Non-pigmented ciliary epithelial cell (primary cell): ENCODE measurements around the gene SLC38A2.
"Not testable (repeated sequence)": the region's sequence is repeated elsewhere in the genome, so short reads cannot be mapped to it uniquely, and the experiment has no call there.

Experiments
- DNase-seq: peaks from one replicate; pipeline ENCODE4 v3.0.0-alpha.2; 2010; ENCODE audit warnings: low read depth

SLC38A2 gene

GRCh38 chr12:46372544-46373300 lies at the start of gene SLC38A2:
Gene SLC38A2 (minus strand): TSS chr12:46372773. CDS start chr12:46371293, 1,480 bp downstream.
- no peak for DNase-seq

- no peak for DNase-seq
These were observed 47.1 kb upstream of the SLC38A2 start for GRCh38 chr12:46419675-46420074.

GRCh38 chr12:46415552-46415951 lies 43.0 kb upstream of the SLC38A2 start:
- no peak for DNase-seq

- DNase-seq: no peak
These were observed 42.2 kb upstream of the SLC38A2 start for GRCh38 chr12:46414591-46415268.

DNA sequence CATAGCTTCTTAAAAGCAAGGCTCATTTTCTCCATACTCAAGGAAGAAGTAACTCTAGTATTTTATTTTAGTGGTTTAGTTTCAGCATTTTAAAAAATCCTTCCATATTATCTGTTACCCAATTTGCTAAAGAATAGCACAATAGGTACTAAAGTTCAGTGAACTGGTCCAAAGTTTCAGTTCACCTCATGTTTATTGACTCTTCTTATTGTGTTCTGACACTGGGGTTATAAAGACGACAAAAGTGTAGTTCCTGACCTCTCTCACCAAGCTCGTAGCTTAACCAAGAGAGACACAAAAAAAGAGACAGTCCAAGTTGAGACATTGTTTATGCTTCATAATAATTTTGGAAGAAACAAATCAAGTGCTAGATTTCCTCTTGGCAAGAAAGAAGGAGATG lies 40.8 kb upstream of the SLC38A2 start:
- no peak for DNase-seq

DNA sequence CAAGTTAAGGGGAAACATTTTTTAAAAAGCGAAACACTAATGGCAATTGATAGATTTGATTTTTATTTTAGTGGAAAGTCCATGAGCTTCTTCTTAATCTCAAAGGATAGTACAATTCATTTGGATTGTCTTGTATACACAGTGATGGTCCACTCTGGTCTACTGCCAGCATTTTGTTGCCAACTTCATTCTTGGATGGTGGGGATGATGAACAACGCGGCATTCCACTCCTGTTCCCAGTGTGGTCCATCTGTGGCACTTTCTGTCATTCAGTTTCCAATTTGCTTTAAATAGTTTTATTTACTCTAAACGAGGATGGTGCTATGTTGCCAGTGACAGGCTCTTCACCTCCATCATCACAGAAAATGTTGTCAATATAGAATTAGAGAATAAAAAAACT lies 40.3 kb upstream of the SLC38A2 start:
- DNase-seq: no peak

- no peak for DNase-seq
These were observed 37.9 kb upstream of the SLC38A2 start for GRCh38 chr12:46410495-46410894.

- DNase-seq: no peak
These were observed 37.4 kb upstream of the SLC38A2 start for GRCh38 chr12:46409974-46410373.

DNA sequence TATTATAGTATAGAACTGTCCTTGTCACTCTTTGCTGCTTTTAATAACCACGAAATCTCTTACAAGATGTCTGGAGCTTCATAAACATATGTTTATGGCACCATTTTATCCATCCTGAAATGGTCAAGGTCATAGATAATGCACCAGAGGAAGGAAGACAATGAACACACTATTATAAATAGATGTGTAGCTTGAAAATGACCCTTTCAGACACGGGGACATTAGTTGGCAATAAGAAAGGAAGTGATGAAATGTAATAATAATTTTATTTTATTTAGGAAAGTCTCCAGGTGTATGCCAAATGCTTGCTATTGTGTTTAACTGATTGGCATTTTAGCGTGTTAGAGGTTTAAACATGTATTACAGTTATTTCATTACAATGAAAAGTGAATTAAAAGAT lies 36.8 kb upstream of the SLC38A2 start:
- no peak for DNase-seq

DNA sequence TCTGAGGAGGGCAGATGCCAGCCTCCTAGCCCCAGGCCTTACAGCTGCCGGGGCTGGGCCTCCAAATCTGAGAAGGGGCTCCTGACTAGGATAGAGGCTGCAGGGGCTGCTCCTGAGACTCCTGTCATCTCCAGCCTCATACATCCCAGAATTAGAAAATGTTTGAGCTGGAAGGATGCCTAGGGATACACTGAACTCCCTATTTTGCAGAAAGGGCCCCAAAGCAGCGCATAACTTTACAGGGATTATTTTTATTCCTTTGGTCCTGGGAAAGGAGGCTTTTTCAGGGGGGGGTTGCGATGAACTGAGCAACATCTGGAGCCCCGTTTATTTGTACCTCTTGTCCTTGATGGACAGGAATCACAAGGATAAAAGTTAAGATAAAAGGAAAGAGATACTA lies 35.9 kb upstream of the SLC38A2 start:
- DNase-seq: no peak

GRCh38 chr12:46407361-46407760 lies 34.8 kb upstream of the SLC38A2 start:
- no peak for DNase-seq

DNA sequence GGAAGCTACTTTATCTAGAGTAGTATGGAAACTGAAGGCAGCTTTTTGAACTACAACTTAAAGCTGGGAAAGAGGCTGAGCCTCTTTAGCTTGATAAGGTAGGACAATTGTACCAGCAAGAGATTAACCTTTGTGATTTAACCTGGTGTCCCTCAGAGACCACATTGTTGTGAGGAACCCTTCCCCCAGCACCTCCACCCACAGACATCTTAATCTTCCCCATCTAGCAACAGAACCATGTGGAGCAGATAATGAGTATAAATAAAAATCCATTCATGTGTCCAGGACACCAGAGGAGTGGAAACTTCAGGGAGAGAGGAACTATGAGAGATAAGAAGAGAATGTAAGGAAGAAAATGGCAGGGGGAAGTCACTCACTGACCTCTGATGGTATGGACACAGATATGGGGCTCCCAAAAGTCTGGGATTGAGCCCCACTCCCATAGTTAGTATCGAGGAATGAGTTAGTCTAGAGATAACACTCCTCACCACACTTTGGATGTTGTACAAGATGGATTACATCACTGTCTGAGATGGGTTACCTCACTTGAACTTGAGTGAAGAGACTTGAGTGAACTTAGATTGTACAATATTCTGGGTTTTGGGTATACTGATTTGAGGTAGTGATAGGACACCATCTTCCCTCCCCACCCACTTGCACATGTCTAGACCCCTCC lies 33.9 kb upstream of the SLC38A2 start:
- no peak for DNase-seq

DNA sequence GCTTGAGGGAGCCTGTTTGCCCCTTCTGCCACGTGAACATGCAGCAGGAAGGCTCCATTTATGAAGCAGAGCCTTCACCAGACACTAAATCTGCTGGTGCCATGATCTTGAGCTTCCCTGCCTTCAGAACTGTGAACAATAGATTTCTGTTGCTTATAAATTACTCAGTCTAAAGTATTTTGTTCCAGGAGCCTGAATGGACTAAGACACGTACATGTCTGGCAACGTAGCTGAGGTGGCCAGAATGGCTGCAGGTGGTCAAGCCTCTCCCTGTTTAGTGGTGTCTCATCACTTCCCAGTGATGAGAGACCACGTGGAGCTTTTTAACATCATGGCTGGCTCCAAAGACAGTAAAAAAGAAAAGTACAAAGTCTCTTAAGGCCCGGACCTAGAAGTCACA lies 32.2 kb upstream of the SLC38A2 start:
- no peak for DNase-seq

DNA sequence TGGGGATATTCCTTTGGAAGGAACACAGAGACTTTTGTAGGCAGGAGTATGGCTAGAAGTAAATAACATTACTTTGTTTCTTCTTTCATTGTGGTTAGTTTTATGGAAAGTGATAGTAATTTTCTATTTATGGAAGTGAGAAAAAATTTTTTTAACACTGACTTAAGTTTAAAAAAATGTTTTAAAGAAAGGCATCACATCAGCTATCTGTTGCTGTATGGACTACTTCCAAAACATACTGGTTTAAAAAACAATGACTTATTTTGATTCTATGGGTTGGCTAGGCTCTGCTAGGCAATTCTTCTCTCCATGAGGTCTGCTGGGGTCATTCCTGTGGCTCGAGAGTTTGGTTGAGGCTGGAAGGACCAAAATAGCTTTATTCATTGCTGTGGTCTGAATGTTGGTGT lies 31.7 kb upstream of the SLC38A2 start:
- no peak for DNase-seq

DNA sequence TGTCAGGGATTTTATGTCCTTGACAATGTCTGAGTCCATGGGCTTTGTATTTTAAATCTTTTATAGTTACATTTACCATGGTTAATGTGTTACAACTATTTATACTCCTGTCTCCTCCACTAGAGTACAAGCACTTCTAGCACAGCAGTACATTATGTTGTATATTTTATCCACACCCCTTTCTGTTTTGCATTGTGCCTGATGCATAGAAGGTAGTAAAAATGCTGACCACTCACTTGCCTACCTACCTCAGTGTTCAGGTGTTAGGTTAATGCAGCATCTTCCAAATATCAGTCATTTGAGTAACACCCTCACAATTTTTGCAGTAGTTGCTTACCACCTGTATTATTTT lies 31.1 kb upstream of the SLC38A2 start:
- DNase-seq: no peak

- DNase-seq: no peak
These were observed 30.6 kb upstream of the SLC38A2 start for GRCh38 chr12:46402941-46403718.

GRCh38 chr12:46402451-46402850 lies 29.9 kb upstream of the SLC38A2 start:
- DNase-seq: no peak

GRCh38 chr12:46401662-46402061 lies 29.1 kb upstream of the SLC38A2 start:
- DNase-seq: no peak

DNA sequence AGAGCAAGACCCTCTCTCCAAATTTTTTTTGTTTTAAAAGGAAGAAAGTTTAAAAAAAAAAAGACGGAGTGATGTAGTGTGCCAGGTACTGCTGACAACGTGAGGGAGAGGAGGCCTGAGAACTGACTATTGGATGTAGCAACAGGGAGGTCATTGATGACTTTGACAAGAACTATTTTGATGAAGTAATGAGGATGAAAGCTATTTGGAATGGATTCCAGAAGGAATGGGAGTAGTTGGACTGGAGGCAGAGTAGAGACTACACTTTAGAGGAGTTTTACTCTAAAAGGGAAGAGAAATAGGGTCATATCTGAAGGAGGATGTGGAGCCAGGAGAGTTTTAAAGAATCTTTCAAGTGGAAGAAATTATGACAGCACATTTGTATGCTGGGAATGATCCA lies 27.8 kb upstream of the SLC38A2 start:
- DNase-seq: no peak

GRCh38 chr12:46399461-46400248 lies 27.1 kb upstream of the SLC38A2 start:
- not testable (repeated sequence) for DNase-seq

GRCh38 chr12:46396826-46397225 lies 24.3 kb upstream of the SLC38A2 start:
- DNase-seq: no peak

- DNase-seq: no peak
These were observed 22.8 kb upstream of the SLC38A2 start for GRCh38 chr12:46395388-46395787.
